ENCODE data around the gene RARRES1.

RARRES1 gene

GRCh38 chr3:158731938-158732855 is at the start of gene RARRES1:
Gene RARRES1, minus strand, starts transcription at chr3:158732457. Its CDS starts 42 bp downstream, at chr3:158732415.
- peak; percentile 83 to 89 (median 84) for DNase-seq

DNA sequence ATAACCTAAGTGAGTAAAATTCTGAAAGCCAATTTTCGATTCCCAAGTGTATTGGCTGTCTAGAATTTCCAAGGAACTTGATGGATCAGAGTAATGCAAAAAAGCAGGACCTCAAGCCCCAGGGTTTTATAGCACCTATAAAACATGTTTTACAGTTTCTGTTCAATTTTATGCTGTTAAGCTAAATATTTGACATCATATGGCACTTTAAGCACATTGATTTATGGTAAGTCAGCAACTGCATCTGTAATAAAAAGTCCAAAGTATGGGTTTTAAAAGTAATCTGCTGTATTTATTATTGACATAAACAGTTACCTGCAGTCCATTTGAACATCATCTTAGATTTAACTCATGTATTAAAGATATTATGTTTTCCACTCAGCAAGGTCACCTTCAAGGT is 49.6 kb upstream of the RARRES1 start:
- no peak for DNase-seq

DNA sequence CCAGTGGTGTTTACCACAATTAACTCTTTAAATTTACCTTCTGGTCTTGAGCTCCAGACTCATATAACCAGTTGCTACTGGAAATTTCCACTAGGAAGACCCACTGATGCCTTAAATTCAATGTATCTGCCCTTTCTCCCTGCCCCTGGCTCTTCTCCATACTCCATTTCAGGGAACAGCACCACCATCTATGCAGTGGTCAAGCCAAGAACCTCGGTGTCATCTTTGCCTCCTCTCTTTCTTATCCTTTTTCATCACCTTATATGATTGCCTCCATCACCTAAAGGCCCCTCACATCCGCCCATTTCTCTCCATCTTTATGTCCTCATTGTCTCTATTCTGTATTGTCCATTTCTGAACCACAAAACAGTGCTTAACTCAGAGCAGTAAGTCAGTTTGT is 48.9 kb upstream of the RARRES1 start:
- DNase-seq, result no peak

DNA sequence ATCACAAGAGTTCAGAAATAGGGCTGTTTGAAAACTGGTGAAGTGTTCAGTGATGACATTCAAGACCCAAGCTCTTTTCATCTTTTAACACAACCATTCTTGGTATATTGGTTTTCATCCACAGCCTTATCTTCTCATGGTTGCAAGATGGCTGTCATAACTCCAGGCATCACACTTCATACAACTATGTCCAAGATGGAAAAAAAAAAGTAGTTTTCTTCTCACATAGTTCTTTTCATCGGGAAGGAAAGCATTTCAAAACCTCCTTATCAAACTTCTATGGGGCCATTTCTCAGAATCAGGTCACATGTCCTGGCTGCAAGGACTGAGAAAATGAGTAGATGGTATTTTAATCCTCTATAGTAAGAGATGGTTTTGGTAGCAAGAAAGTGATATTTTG is 48.5 kb upstream of the RARRES1 start:
- no peak for DNase-seq

GRCh38 chr3:158777161-158777873 is 45.1 kb upstream of the RARRES1 start:
- peak; percentile 56 to 71 (median 66) for DNase-seq

DNA sequence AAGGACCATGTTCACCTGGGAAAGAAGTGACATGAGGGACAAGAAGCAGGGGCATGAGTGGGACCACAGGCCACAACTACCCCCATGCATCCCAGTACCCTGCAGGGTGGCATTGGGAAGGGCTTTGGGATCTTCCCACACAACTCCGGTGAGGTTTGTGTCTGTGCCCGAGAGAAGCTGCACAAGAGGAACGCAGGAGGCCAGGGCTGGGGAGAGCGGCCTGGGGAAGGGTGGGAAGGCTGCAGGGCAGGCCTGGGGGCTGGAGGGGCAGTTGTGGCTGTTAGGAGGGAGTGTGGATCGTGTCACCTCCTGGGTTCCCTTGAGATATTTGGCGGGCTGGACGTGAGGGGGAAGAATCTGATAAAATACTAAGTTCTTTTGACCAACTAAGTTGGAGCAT is 44.3 kb upstream of the RARRES1 start:
- no peak for DNase-seq

DNA sequence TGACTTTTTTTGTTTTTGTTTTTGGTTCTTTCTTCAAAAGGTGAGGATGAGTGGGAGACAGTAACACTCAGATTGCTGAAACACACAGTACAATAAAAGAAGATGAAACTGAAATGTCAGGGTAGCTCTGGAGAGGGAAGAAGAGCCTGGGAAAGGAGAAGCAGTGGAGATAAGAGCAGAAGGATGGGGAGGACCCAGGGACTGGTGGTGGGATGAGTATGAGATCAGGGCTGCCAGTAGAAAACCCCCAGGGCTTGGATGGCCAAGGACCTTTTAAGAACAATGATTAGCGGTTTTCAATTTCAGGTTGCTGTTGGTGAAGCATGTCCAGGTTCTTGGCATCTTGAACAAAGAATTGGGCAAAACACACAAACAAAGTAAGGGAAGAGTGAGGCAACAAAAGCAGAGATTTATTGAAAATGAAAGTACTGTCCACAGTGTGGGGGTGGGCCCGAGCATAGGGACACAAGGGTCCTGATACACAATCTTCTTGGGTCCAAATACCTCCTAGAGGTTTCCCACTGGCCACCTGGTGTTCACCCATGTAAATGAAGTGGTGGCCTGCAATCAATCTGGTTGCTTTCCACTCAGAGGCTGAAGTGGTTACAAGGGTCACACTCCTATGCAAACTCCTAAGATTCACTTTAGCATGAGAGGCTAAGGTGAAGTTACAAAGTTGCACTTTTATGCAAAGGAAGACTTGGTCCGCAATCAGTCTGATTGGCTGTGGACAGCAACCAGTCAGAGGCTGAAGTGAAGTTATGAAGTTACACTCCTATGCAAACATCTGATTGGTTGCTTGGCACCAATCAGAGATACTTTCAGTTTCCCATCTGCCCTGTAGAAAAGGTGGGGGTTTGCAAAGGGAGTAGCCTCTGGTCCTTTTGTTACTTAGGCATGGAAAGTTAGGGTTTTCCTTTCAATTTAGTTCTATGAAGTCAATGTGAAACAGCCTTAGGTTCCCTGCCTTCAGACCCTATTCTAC is 43.5 kb upstream of the RARRES1 start:
- peak; percentile 18 to 51 (median 51) for DNase-seq

GRCh38 chr3:158774965-158775364 is 42.7 kb upstream of the RARRES1 start:
- peak; percentile 19 to 39 (median 19) for DNase-seq

- DNase-seq, result no peak
These were observed 41.9 kb upstream of the RARRES1 start for GRCh38 chr3:158773845-158774830.

DNA sequence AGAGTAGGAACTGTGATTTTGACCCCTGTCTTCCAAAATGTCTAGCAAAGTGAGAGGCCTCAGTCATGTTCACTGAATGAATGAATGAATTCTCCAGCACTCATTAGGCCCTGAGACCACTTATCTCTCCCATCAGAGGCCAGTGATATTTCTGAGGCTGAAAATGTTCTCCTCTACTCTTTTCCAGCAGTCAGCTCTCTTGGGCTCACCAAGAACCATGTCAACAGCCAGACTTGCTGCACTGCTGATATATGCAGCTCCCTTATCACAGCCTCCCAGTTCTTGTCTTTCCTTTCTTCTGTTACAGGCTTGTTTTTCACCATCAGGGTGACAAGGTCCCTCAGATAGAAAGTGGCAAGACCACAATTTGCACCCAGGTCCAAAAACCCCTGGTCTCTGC is 40.9 kb upstream of the RARRES1 start:
- no peak for DNase-seq

GRCh38 chr3:158771982-158772381 is 39.7 kb upstream of the RARRES1 start:
- DNase-seq, result no peak

GRCh38 chr3:158771577-158771976 is 39.3 kb upstream of the RARRES1 start:
- no peak for DNase-seq

DNA sequence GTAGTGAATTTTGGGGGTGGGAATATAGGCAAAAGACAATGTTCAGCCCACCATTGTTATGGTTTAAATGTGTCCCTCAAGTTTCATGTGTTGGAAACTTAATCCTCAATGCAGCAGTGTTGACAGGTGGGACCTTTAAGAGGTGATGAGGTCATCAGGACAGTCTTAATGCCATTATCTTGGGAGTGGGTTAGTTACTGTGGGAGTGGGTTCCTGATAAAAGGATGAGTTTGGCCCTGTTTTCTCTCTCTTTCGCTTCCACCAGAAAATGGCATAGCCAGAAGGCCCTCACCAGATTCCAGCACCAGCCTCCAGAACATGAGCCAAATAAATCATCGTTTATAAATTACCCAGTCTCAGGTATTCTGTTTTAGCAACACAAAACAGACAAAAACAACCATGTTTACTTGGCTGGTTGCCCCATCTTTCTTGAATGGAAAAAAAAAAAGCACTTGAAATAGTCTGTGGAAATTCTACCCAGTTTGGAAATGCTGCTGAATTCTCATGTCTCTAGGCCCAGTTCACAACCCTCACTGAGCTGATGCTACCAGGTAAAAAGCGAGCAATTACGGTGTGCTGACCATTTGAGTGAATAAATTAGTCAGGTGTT is 38.6 kb upstream of the RARRES1 start:
- no peak for DNase-seq

- DNase-seq, result no peak
These were observed 37.9 kb upstream of the RARRES1 start for GRCh38 chr3:158769952-158770740.

DNA sequence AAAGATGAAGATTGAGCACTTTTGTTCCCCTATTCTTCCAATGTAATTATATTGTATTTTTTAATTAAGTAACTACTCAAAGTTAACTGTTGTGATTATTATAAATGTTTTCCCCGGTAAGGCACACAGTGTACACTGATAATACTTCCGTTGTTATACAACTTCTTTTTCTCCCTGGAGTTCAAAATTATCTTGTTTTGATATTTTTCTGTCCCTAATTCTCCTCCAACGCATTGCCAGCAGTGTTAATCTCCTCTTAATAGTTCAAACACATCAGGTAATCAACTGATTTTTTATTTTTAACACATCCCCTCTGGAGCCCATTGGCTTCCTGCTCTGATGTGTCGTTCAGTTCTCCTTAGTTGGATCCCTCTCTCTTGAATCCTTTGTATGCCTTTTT is 37.3 kb upstream of the RARRES1 start:
- DNase-seq, result no peak

GRCh38 chr3:158768881-158769543 is 36.8 kb upstream of the RARRES1 start:
- no peak for DNase-seq

DNA sequence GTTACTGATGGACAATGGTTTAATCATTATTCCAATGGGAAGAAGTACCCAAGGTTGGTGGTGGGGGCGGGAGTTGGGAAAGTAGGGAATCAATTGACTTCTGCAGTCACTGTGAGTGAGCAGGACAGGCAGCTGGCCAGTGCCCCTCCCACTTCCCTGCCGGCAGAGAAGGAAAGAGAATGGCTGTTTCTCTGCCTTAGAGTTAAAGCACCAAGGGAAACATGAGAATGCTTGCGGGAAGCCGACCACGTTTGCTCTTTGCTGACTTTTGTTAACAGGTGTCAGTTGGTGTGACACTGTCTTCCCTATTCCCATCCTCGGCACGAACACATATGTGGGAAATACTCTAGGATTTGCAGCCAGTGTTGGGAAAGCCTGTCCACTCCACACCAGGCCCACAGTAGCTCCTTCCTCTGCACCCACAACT is 36.1 kb upstream of the RARRES1 start:
- DNase-seq, result peak in 1 of 3 donors; percentile 17

GRCh38 chr3:158766364-158766763 is 34.1 kb upstream of the RARRES1 start:
- DNase-seq, result no peak

- DNase-seq, result no peak
These were observed 33.4 kb upstream of the RARRES1 start for GRCh38 chr3:158765518-158766205.

Data from suppressor macrophage treated with lipopolysaccharide for 1 hour (primary cell).